ENCODE measurements around the gene CERK.
"Not testable (repeated sequence)": the region's sequence is repeated elsewhere in the genome, so short reads cannot be mapped to it uniquely, and the experiment has no call there.

Gene CERK

DNA sequence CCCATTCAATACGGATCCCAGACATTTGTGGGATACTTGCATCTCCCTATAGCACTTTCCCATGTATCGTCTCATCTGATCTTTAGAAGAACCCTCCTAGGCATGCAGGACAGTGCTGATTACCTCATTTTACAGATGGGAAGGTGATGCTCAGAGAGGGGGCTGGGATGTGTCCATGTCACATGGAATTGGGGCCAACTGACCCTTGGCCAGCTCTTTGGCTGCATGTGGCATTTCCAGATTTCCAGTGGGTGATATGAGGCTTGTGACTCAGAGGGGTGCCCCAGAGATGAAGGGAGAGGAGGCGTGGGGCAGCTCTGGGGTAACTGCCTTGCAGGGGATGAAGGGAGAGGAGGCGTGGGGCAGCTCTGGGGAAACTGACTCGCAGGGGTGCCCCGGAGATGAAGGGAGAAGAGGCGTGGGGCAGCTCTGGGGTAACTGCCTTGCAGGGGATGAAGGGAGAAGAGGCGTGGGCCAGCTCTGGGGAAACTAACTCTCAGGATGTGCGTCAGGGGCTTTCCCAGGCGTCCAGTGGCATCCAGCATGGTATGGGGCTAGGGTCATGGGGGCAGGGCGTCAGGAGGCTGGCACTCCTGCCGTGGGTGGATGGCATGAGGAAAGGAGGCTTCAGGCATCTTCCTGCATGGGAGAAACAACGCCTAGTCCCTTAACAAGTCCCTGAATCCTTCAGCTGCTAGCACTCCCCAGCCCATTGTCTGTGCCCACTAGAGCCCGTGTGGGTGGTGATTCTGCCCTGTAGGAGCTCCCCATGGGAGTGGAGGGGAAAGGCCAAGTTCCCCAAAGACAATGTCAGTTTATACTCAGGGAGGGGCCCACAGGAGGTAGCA lies 11.9 kb upstream of the CERK start:
- no peak for FAIRE-seq
- no peak for DNase-seq (ENCODE audit: low spot score)

DNA sequence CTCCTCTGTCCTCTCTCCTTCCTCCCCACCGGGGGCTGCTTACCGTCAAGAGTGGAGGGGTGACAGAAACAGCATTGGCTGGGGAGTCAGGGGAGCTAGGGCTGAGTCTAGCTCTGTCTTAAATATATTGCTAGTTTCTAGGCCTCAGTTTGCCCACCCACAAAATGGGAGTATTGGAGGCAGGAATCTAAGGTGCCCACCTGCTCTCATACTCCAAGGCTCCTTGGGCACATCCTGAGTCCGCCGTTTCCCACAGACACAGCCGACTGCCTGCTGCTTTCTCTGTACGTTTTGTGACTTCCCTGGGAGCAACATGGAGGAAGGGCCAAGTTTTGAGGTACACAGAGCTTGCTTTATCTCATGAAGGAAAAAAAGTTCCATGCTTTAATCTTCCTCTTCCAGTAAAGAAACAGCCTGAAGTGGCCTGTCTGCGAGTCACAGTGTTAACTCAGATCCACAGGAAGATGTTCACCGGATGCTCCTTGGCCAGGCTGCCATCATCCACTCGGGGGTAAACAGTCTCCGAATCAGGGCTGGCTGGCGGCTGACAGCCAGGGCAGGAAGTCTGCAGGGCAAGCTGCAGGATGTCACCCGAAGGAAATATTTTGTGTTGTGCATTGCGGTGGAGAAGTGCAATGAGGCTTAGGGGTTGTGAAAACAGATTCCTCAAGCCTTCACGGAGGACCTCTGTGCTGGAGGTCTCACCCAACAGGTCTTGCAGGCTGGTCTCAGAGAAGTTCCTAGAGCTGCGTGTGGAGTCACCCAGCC lies 11.0 kb upstream of the CERK start:
- FAIRE-seq (no peak), DNase-seq (ENCODE audit: low spot score) (peak; percentile 41)

DNA sequence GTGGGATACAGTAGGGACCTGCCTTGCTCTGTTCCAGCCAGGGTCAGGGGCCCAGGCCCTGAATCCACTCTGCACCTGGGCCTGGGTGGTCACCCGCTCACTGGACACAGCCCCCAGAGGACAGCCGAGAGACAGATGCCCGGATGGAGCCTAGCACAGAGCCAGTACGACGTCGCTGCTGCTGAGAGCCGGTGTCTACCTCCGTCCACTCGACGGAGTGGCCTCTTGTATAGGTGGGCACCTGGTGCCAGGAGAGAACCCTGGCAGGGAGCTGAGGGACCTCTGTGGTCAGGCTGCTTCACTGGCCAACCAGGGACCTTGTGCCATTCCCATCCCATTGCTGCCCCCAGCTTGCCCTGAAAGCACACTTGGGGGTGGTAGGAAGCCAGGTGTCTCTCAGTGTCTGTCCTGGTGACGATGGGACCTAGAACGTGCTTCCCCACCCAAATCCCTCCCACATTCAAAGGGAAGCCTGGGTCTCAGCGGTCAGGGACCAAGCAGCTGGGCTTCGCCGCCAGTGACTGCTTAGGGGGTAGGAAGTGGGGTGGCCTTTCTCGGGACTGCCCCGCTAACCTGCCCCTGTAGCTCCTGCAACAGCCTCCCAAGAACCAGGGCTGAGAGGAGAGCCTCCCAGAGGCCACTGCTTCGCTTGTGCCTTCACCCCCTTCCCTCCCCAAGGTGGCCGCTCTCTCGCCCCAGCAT lies 10.3 kb upstream of the CERK start:
- no peak for FAIRE-seq
- no peak for DNase-seq (ENCODE audit: low spot score)

DNA sequence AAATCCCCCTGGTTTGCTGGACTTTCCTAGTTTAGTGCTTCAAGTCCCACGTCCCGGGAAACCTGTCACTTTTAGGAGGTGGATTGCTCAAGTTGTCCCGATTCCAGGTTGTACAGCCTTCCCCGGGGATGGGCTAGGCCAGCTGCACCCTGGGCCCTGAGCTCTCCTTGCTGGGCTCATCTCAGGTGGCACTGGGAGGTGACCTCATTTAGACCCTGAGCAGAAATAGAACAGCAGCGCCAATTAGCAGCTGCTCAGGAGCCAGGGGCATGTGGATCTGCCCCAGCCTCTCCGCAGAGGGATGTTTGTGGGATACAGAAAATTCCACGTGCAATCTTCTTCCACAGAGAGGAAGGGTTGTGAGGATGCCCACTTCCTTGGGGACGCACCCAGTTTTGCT lies 9.6 kb upstream of the CERK start:
- no peak for DNase-seq (ENCODE audit: low spot score)
- no peak for FAIRE-seq

DNA sequence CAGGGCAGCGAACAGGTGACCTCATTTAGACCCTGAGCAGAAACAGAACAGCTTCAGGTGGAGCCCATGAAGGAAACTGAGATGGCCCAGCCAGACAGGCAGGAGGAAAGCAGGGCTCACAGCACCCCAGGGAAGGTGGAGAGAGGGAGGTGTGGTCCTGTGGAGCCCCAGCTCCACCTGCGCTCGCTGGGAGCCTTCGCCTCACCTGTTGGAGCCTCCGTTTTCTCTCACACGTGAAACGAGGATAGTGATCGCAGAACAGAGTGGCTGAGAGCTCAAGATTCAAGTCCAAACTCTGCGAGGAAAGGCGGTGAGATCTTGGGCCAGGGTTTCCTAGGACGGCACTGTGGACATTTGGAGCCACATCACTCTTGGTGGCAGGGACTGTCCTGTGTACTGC lies 8.6 kb upstream of the CERK start:
- DNase-seq (ENCODE audit: low spot score) (no peak), FAIRE-seq (no peak)

DNA sequence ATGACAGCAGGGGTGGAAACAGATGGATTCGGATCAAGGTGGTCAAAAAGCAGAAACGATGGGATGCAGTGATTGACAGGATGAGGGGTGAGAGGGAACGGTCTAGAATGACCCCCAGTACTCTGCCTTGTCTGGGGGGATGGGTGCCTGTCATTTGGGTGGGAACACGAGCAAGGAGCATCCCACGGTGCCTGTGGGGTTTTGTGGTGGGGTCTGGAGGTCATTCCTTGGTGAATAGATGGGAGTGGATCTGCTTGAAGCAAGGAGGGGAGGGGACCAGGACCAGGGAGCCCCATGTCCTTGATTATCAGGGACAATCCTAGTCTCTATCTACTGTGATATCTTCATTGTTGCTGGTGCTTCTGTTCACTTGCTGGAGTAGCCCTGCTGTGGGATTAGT lies 8.1 kb upstream of the CERK start:
- no peak for FAIRE-seq
- no peak for DNase-seq (ENCODE audit: low spot score)

DNA sequence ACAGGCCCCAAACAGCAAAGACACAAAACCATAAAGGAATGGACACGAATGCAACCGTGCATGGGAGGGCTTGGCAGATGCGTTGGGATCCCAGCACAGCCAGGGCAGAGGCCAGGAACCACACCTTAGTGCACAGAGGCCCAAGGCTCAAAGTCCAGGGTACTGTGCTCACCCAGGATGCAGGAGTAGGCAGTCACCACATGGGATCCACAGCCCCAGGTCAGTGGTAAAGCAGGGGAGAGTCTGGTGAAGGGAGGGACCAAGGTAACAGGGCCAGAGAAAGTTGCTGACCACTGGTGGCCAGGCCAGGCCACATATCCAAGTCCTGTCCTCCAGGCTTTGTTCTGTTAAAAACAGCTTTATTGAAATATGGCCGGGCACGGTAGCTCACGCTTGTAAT lies 6.5 kb upstream of the CERK start:
- no peak for DNase-seq (ENCODE audit: low spot score)

DNA sequence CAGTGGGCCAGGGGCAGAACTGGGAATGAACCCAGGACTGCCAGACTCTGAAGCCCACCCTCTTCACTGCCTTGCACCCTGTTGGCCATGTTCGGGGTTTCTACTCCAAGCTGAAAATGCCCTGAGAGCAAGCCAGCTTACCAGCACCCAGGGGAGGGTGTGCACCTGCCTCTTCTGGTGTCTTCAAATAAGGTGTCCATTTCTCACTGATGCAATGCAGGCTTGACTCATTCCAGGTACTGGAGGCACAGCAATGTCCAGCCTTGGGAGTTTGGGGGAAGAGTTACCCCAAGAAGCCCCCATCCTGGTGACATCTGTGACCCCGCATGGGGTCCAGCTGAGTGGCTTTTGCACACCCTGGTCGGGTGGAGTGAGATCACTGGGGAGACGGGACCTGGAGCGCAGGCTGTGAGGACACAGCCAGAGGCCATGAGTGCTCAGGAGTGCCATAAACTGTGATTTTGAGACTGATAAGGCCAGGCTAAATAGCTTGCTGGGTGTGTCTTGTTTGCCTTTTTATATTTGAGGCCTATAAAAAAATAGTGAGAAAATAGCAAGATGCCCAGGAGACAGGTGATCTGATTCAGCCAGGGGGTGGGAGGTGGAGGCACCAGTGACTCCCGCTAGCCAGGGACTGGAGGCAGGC lies 4.6 kb upstream of the CERK start:
- no peak for DNase-seq (ENCODE audit: low spot score)
- no peak for FAIRE-seq

More for the DNA sequence above, 6.5 kb upstream of the CERK start:
- no peak for FAIRE-seq

DNA sequence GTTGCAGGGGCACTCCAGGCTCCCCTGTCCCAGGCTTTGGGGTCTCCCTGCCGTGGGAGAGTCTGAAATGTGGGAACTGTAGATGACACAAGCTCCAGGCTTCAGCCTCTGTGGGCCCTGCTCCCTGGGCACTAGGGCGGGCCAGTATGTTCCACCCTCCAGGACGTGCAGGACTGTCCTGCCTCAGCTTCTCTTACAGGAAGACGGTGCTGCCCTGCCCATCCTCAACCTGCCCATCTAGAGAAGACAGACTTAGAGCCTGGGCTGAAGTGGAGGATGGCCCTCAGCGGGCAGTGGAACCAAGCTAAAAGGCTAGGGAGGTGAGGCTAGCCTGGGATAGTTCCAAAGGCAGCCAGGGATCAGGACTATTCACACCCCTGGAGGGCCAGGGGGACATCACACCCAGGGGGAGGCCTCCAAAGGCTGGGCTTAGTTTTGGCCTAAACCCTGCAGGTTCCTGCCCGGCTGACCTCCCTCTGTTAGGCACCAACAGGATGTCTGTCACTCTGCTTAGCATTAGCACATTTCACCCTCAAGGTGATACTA lies 4.0 kb upstream of the CERK start:
- no peak for FAIRE-seq
- no peak for DNase-seq (ENCODE audit: low spot score)

DNA sequence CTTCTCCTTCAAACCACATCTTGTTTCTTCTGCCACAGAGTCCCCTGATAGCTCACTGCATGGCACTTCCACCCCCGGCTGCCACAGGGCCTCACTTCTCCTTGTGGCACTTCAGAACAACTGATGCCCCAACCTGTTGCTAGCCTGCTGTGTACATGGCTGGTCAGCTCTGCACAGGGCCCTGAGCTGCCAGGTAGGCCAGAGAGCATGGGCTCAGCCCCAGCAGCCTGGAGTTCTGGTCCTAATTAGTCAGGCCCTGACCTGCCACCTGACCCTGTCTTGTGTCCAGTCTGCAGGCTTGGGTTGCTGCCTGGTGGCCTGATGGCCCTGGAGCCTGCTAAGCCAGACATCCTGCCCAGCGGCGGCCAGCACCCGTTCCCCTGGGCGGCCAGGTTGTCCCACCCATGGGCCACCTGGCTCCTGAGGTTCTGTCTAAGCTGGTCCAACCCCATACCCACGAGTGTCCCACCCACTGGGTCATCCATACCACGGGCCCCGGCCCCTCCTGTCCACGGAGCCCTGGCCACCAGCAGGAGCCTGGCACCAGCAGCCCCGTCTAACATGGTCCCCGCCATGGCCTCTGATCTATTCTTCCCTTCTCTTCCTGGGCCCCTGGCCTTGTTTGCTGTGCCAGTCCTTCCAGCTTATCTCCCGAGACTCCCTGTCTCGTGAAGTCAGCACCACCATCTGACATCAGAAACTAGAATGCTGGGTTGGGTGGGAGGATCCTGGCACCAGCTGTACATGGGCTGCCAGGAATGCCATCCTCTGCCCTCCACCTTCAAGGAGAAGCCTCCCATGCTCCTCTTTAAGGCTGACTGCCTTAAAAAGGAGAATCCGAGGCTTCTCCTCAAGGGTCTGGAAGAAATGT lies 3.1 kb upstream of the CERK start:
- DNase-seq (ENCODE audit: low spot score) (no peak), FAIRE-seq (no peak)

DNA sequence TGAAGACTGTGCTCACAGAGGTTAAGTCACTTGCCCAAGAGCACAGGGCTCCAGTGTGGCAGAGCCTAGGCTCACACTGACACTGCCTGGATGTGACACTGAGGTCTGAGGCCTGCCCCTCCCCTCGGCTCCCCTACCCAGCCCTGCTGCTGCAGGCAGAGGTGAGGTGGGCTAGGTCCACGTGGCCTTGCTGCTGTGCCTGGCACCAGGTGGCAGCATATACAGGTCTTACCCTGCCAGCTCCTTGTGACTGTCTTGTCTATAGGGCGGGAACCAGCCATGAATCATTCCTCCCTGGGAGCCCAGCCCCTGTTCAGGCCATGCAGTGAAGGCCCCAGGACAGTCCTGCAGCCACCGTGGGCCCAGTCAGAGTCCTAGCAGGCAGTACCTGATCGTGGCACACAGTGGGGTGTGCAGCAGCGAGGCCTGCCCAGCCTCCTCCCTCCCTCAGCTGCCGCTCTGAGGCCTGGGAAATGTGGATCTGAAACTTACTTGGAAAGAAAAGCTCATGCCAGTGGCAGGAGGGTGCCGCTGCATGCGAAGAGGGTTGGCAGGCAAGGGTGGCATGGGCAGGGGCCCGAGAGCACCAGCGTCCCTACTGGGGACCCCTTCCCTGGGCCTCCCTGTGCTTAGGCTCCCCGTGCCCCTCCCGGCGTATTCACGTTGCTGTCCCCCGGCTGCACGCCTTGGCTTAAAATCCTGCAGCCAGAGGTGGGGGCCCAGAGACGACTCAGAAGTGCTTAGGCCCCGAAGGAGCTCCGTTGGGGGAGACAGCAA lies 1.2 kb upstream of the CERK start:
- FAIRE-seq (no peak), DNase-seq (ENCODE audit: low spot score) (no peak)

DNA sequence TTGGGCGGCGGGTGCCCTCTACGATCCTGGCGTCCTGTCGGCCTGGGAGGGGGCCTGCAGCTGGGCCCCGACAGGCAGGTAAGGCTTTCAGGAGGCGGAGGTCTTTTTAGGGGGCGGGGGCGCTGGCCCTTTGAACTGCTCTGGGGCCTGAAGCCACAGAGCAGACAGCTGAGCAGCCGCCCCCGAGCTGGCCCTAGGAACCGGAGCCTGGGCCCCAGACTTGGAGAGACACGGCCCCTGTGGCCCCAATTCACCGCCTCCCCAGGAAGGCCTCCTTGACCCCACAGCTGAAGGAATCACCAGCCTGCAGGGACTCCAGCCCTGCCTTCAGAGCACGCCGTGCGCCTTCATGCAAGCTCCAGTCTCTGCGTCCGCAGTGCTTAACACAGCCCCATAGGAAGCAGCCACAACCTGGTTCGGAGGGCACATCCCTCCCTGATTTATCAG lies 618 bp upstream of the CERK start:
- DNase-seq (ENCODE audit: low spot score) (no peak), FAIRE-seq (no peak)

DNA sequence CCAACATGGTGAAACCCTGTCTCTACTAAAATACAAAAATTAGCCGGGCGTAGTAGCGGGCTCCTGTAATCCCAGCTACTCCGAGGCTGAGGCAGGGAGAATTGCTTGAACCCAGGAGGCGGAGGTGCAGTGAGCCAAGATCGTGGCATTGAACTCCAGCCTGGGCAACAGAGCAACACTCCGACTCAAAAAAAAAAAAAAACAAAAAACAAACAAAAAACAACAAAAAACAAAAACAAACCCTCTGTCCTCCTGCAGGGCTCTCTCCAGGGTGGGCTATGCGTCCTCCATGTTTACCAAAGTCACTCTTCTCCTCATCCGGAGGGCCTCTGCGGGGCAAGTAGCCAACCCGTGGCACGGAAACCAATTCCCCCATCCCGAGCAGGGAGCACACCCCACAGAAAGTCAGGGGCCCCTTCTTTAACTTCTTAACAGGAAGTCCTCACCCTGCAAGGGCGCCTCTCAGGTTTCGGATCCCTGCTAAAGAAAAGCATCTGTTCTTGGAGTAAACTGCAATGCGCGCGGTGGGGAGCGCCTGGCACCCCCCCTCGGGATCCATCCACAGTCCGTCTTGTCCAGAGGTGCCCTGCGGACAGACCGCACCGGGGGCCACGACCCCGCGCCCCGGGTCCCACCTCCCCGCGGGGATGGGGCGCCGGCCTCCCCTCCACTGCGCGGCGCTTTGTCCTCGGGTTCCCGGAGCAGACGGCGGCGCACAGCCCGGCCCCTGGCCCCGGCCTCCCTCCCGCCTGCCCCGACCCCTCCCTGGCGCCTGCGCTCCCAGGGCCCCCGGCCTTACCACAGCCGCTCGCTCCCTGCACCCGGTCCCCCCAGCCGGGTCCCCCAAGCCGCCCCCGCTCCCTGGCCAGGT lies 712 bp downstream of the CERK start:
- FAIRE-seq, result no peak
- no peak for DNase-seq (ENCODE audit: low spot score)

DNA sequence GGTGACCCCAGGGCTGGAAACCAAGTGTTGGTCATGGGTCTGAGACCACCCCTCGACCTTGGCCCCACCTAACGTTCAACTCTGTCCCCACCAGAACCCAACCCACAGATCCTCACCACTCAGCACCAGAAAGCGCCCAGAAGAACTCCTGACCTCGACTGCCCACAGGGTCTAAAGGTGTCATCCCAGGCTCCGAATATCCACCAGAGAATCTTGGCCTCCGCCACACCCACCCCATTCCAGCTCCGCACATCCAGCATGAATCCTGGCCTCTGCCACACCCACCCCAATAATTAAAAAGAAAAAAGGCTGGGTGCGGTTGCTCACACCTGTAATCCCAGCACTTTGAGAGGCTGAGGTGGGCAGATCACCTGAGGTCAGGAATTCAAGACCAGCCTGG lies 1.3 kb downstream of the CERK start:
- DNase-seq (ENCODE audit: low spot score), result no peak
- no peak for FAIRE-seq

DNA sequence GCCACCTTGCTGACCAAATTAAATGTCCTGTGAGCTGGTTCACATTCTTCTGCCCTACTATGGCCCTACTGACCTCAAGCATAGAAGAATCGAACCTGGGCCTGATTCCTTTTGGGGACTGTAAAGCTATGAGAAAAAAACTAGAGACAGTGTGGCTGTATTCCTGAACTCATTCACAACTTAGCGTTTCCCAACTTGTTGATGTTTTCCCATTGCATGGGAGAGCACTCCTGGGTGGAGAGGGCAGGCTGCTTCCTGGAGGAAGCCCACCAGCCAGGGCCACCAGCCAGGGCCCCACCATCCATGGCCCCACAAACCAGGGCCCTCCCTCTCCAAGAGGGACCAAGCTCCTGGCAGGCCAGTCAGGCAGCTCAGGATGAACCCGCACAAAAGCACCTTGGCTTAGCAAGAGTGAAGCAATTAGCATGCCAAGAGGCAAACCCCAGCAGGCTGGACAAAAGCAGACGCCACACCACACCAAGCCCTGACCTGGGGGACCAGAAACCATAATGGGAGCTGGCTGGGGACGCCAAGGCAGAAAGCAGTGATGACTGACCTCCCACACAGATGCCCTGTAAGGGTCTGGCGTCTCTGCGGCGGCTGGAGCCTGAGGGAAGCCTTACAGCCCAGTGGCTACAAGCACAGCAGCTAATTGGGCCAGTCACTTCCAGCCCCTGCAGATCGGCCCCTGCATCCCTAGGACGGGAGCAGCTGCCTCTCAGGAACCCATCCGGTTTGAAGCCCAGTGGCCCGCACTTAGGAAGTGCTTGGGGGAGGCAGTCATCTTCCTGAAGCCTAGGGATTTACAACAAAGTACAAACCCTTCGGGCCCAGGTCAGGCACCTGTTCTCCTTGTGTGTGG lies 2.1 kb downstream of the CERK start:
- no peak for DNase-seq (ENCODE audit: low spot score)
- FAIRE-seq, result no peak

DNA sequence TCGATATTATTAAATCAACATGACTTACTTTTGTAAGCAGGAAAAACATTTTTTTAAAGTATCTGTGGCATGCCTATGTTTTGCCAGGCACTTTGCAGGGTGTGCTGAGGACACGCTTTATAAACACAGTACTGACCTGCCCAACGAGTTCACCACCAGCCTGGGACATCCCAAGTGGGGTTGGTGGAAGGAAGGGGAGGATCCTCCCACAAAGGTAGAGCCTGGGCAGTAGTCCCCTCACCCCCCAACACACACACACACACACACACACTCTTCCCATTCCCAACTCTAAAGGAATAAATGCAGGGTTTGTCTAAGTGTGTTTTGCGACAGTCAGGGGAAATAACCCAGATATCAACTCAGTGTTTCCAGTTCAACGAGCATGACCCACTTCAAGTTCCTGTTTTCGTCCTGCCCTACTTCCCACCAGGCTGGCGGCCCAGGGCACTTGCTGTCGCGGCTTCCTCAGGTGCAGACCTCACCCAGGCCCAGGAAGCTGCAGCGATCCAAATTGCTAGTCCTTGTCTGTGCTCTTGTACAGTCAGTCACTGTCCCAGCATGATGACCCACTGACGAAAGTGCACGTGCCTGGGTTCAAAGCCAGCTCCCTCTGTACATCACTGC lies 3.1 kb downstream of the CERK start:
- FAIRE-seq (no peak), DNase-seq (ENCODE audit: low spot score) (no peak)

DNA sequence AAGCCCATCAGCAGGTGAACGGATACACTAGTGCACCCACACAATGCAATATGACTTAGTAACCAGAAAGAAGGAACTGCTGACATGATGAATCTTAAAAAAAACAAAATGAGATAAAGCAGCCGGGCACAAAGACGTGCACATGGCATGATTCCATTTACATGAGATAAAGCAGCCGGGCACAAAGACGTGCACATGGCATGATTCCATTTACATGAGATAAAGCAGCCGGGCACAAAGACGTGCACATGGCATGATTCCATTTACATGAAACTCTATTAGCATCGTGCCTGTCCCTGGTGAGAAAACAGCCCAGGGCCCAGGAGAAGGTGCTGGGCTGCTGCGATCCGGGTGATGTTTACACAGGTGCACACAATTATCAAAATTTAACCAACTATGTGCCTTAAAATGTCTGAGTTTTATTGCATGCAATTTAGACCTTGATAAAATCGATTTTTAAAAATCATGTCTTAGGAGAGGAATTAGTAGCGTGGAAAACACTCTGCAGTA lies 3.8 kb downstream of the CERK start:
- FAIRE-seq; DNase-seq (ENCODE audit: low spot score): not testable (repeated sequence)

Data from RCC 7860 (cell line).